Esophagus squamous epithelium (tissue), 5 donors: ENCODE results near the gene RAB29. TPM values are rescaled to one million over a fixed set of nuclear protein-coding genes. Genes with fewer than 3 reads are reported as not detected.

Source experiments
- DNase-seq: peaks from one replicate; lab custom pipeline; 2025; lab: John Stamatoyannopoulos, UW
- H3K27ac ChIP-seq, 4 donors: fragments of 200-600 bp; sonication (generic); one replicate each; pipeline ENCODE4 v1.5.1; 2016 to 2019; ENCODE audit warnings: mild to moderate bottlenecking in 1 of 4
- H3K27me3 ChIP-seq, 4 donors: fragments of 200-600 bp; sonication (generic); 1 replicate in 3 of 4; 2 replicates in 1 of 4; pipeline versions ENCODE4 v1.5.1 to v1.6.0; 2017 to 2021; ENCODE audit warnings: antibody characterized with exemption in 1 of 4
- H3K36me3 ChIP-seq, 3 donors: fragments of 200-600 bp; sonication (generic); one replicate each; pipeline ENCODE4 v1.5.1; 2016 to 2019
- H3K4me1 ChIP-seq, 3 donors: fragments of 200-600 bp; sonication (generic); one replicate each; pipeline ENCODE4 v1.5.1; 2017 to 2019
- H3K4me3 ChIP-seq, 4 donors: fragments of 200-600 bp; sonication (generic); 1 replicate in 3 of 4; 2 replicates in 1 of 4; pipeline ENCODE4 v1.5.1; 2016 to 2019; ENCODE audit warnings: mild to moderate bottlenecking in 2 of 4, moderate library complexity in 1 of 4
- H3K9me3 ChIP-seq, 3 donors: fragments of 200-600 bp; sonication (generic); one replicate each; pipeline ENCODE4 v1.5.1; 2016 to 2019
- CTCF ChIP-seq, 6 experiments: fragments of 450-650 bp in 4 of 6; fragments of 200-600 bp in 2 of 6; sonication (generic) in 2 of 6; IDR thresholded peaks; one replicate each; pipeline ENCODE4 v1.5.1; 2016 to 2019; ENCODE audit warnings: antibody characterized with exemption in 6 of 6, mild to moderate bottlenecking in 4 of 6, moderate library complexity in 4 of 6
- POLR2A ChIP-seq, 4 donors: fragments of 450-650 bp; IDR thresholded peaks; one replicate each; pipeline ENCODE4 v1.6.1; 2017; ENCODE audit warnings: antibody characterized with exemption in 4 of 4, mild to moderate bottlenecking in 4 of 4, moderate library complexity in 3 of 4
- WGBS, 2 donors: methylation state at CpG; one replicate each; pipeline ENCODE4 v1.1.5; 2018; 5-methylcytosine and 5-hydroxymethylcytosine counted together
- intact Hi-C: fragments of 100-400 bp; cut with DNase I; formaldehyde crosslinking; loops from one replicate; pipeline ENCODE4 v1.15.0; 2022
- total RNA-seq, 4 donors: library from RNA; depleted of rRNA; stranded (reverse); fragments of >200 nt; gene quantifications; one replicate each; pipeline ENCODE4 v1.1.0, GENCODE V29; 2016
- donor health status: DM: yes; HTN: yes; CAD: no.

The RAB29 gene
- total RNA-seq, 4 donors from 2014 or later, result 3.0 to 19.3 (median 7.0) TPM

- Histone ChIP-seq H3K36me3 (peaks cover 0 to 19% (median 2%) of the 10 kb centered on the region in 3 donors), H3K4me3 (no peak overlapping the region), H3K9me3 (no peaks in the 10 kb centered on the region), H3K27ac (no peak overlapping the region), H3K4me1 (peaks cover 4 to 40% (median 18%) of the 10 kb centered on the region in 3 donors), H3K27me3 (no peaks in the 10 kb centered on the region)
- TF ChIP-seq POLR2A (IDR thresholded peaks at IDR 0.05), result no peak
- WGBS, 2 donors, result 71 to 79% methylated on average over 2 of the region's 2 CpGs
- no peak for DNase-seq
- intact Hi-C loops, result no loop called here
Measured at GRCh38 chr1:205804605-205805004, 29.3 kb upstream of the RAB29 start.

GRCh38 chr1:205803986-205804385 lies 28.7 kb upstream of the RAB29 start:
- Histone ChIP-seq H3K36me3 (peaks cover 0 to 19% (median 8%) of the 10 kb centered on the region in 3 donors), H3K27me3 (no peaks in the 10 kb centered on the region), H3K9me3 (no peaks in the 10 kb centered on the region), H3K27ac (no peak overlapping the region), H3K4me3 (no peak overlapping the region), H3K4me1 (peaks cover 4 to 38% (median 14%) of the 10 kb centered on the region in 3 donors)
- intact Hi-C loops, result no loop called here
- TF ChIP-seq POLR2A (IDR thresholded peaks at IDR 0.05) (no peak), CTCF (IDR thresholded peaks at IDR 0.05) (no peak)
- no peak for DNase-seq
- WGBS, 2 donors, result 71 to 84% methylated on average over 4 of the region's 4 CpGs

GRCh38 chr1:205802060-205802459 lies 26.8 kb upstream of the RAB29 start:
- H3K27me3 ChIP-seq, result no peaks in the 10 kb centered on the region
- no peak overlapping the region for H3K4me3 ChIP-seq
- intact Hi-C loops, result no loop called here
- no peak overlapping the region for H3K27ac ChIP-seq
- H3K36me3 ChIP-seq, result peaks cover 3 to 38% (median 18%) of the 10 kb centered on the region in 3 donors
- no peak for DNase-seq
- no peaks in the 10 kb centered on the region for H3K9me3 ChIP-seq
- TF ChIP-seq POLR2A (IDR thresholded peaks at IDR 0.05) (no peak), CTCF (IDR thresholded peaks at IDR 0.05) (no peak)
- 80 to 95% methylated on average over 4 to 6 of the region's 8 CpGs for WGBS, 2 donors
- peaks cover 4 to 35% (median 9%) of the 10 kb centered on the region in 3 donors for H3K4me1 ChIP-seq

GRCh38 chr1:205800981-205801703 lies 25.9 kb upstream of the RAB29 start:
- TF ChIP-seq CTCF (IDR thresholded peaks at IDR 0.05) (no peak), POLR2A (IDR thresholded peaks at IDR 0.05) (no peak)
- Histone ChIP-seq H3K9me3 (no peaks in the 10 kb centered on the region), H3K27ac (no peak overlapping the region), H3K4me3 (no peak overlapping the region), H3K36me3 (peaks cover 4 to 47% (median 19%) of the 10 kb centered on the region in 3 donors), H3K27me3 (no peaks in the 10 kb centered on the region), H3K4me1 (peaks cover 4 to 31% (median 9%) of the 10 kb centered on the region in 3 donors)
- DNase-seq, result no peak
- intact Hi-C loops, result no loop called here
- 67 to 73% methylated on average over 2 to 4 of the region's 7 CpGs for WGBS, 2 donors

GRCh38 chr1:205800427-205800826 lies 25.1 kb upstream of the RAB29 start:
- Histone ChIP-seq H3K27me3 (no peaks in the 10 kb centered on the region), H3K9me3 (no peaks in the 10 kb centered on the region), H3K4me1 (peaks cover 0 to 24% (median 5%) of the 10 kb centered on the region in 3 donors), H3K4me3 (no peak overlapping the region), H3K36me3 (peaks cover 4 to 55% (median 19%) of the 10 kb centered on the region in 3 donors), H3K27ac (no peak overlapping the region)
- intact Hi-C loops, result no loop called here
- DNase-seq, result no peak
- WGBS, 2 donors, result 70 to 78% methylated on average over 2 to 3 of the region's 7 CpGs
- TF ChIP-seq POLR2A (IDR thresholded peaks at IDR 0.05) (no peak), CTCF (IDR thresholded peaks at IDR 0.05) (no peak)
